Lower leg skin (tissue), 3 donors: ENCODE measurements around the gene PLA2G2D.

Source experiments
- CTCF ChIP-seq, 3 donors: fragments of 450-650 bp; IDR thresholded peaks; one replicate each; pipeline ENCODE4 v1.5.1; 2016; ENCODE audit warnings: antibody characterized with exemption in 3 of 3, mild to moderate bottlenecking in 3 of 3, moderate library complexity in 2 of 3
- POLR2A ChIP-seq, 2 donors: fragments of 450-650 bp; IDR thresholded peaks; one replicate each; pipeline ENCODE4 v1.6.1; 2016 to 2017; ENCODE audit warnings: antibody characterized with exemption in 2 of 2, mild to moderate bottlenecking in 1 of 2, moderate library complexity in 1 of 2

GRCh38 chr1:20063861-20064292 lies 55.5 kb downstream of the PLA2G2D start:
- TF ChIP-seq POLR2A (IDR thresholded peaks at IDR 0.05) (no peak), CTCF (IDR thresholded peaks at IDR 0.05) (no peak)
